ENCODE results near the gene C19orf38.

GRCh38 chr19:10812196-10812595, 36.0 kb upstream of the C19orf38 start:
- no peak for TF ChIP-seq POLR2A (IDR thresholded peaks at IDR 0.05; ENCODE audit: low read length)
- no peak for TF ChIP-seq GATA1 (IDR thresholded peaks at IDR 0.05; ENCODE audit: low read depth, low read length)
